Tibial nerve (tissue), 4 donors: ENCODE results near the gene CACNG6. TPM values are rescaled to one million over a fixed set of nuclear protein-coding genes. Genes with fewer than 3 reads are reported as not detected.

Experiments
- DNase-seq, 2 donors: peaks; one replicate each; pipeline ENCODE4 v3.0.0-alpha.2; 2019; ENCODE audit warnings: low spot score in 2 of 2
- H3K27ac ChIP-seq, 4 donors: fragments of 200-600 bp; sonication (generic) in 3 of 4; one replicate each; pipeline ENCODE4 v1.5.1; 2017 to 2019; ENCODE audit warnings: mild to moderate bottlenecking in 1 of 4
- H3K27me3 ChIP-seq, 2 donors: fragments of 200-600 bp; sonication (generic) in 1 of 2; one replicate each; pipeline versions ENCODE4 v1.5.1 to v1.6.0; 2017 to 2019
- H3K36me3 ChIP-seq, 3 donors: fragments of 200-600 bp; sonication (generic); one replicate each; pipeline ENCODE4 v1.5.1; 2018 to 2019
- H3K4me1 ChIP-seq, 4 donors: fragments of 200-600 bp; sonication (generic) in 3 of 4; one replicate each; pipeline ENCODE4 v1.5.1; 2017 to 2019
- H3K4me3 ChIP-seq, 4 donors: fragments of 200-600 bp; sonication (generic) in 3 of 4; one replicate each; pipeline ENCODE4 v1.5.1; 2017 to 2019; ENCODE audit warnings: mild to moderate bottlenecking in 1 of 4, moderate library complexity in 1 of 4
- H3K9me3 ChIP-seq, 4 donors: fragments of 200-600 bp; sonication (generic) in 3 of 4; one replicate each; pipeline ENCODE4 v1.5.1; 2017 to 2019
- EP300 ChIP-seq, 2 donors: sonication (generic); formaldehyde crosslinking; IDR thresholded peaks; one replicate each; pipeline ENCODE4 v1.6.1; 2017; ENCODE audit warnings: antibody characterized with exemption in 2 of 2, mild to moderate bottlenecking in 1 of 2
- POLR2A ChIP-seq, 2 donors: fragments of 450-650 bp; IDR thresholded peaks; one replicate each; pipeline ENCODE4 v1.6.1; 2017; ENCODE audit warnings: antibody characterized with exemption in 2 of 2, mild to moderate bottlenecking in 2 of 2, moderate library complexity in 2 of 2
- WGBS, 2 donors: methylation state at CpG; one replicate each; pipeline ENCODE4 v1.1.5; 2018; 5-methylcytosine and 5-hydroxymethylcytosine counted together
- total RNA-seq, 4 donors: library from RNA; depleted of rRNA; stranded (reverse); fragments of >200 nt; gene quantifications; one replicate each; pipeline ENCODE4 v1.1.0, GENCODE V29; 2016
- TF ChIP-seq, protein P1 (sequence below), 5 experiments: fragments of 200-600 bp in 3 of 5; fragments of 450-650 bp in 2 of 5; sonication (generic) in 3 of 5; IDR thresholded peaks; one replicate each; pipeline ENCODE4 v1.5.1; 2016 to 2019; ENCODE audit warnings: antibody characterized with exemption in 5 of 5, mild to moderate bottlenecking in 3 of 5, moderate library complexity in 2 of 5

CACNG6 gene
- total RNA-seq, 4 donors from 2014 or later, result not detected

DNA sequence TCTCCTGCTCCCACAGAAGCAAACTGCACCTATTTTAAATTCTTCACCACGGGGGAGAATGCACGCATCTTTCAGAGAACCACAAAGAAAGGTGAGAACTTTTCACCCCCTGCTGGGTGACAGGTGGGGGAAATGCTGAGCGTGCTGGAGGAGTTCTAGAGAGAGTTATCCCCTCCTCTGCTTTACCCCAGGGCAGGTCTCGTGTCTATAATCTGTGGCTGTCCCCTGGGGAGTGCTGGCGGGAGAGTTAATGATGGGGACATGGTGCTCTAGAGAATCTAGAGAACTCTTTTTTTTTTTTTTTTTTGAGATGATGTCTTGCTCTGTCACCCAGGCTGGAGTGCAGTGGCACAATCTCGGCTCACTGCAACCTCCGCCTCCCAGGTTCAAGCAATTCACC is 6.8 kb downstream of the CACNG6 start:
- WGBS, 2 donors, result 55 to 64% methylated on average over 7 of the region's 7 CpGs
- no peaks in the 10 kb centered on the region for H3K4me1 ChIP-seq
- H3K27me3 ChIP-seq, result peaks cover 0 to 35% of the 10 kb centered on the region in 2 donors
- TF ChIP-seq EP300 (IDR thresholded peaks at IDR 0.05) (no peak), POLR2A (IDR thresholded peaks at IDR 0.05) (no peak)
- TF ChIP-seq, protein P1, sequence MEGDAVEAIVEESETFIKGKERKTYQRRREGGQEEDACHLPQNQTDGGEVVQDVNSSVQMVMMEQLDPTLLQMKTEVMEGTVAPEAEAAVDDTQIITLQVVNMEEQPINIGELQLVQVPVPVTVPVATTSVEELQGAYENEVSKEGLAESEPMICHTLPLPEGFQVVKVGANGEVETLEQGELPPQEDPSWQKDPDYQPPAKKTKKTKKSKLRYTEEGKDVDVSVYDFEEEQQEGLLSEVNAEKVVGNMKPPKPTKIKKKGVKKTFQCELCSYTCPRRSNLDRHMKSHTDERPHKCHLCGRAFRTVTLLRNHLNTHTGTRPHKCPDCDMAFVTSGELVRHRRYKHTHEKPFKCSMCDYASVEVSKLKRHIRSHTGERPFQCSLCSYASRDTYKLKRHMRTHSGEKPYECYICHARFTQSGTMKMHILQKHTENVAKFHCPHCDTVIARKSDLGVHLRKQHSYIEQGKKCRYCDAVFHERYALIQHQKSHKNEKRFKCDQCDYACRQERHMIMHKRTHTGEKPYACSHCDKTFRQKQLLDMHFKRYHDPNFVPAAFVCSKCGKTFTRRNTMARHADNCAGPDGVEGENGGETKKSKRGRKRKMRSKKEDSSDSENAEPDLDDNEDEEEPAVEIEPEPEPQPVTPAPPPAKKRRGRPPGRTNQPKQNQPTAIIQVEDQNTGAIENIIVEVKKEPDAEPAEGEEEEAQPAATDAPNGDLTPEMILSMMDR (IDR thresholded peaks at IDR 0.05), result no peak
- no peak for DNase-seq
- no peak overlapping the region for H3K4me3 ChIP-seq
- H3K36me3 ChIP-seq, result no peaks in the 10 kb centered on the region
- H3K9me3 ChIP-seq, result no peaks in the 10 kb centered on the region
- H3K27ac ChIP-seq, result no peak overlapping the region

DNA sequence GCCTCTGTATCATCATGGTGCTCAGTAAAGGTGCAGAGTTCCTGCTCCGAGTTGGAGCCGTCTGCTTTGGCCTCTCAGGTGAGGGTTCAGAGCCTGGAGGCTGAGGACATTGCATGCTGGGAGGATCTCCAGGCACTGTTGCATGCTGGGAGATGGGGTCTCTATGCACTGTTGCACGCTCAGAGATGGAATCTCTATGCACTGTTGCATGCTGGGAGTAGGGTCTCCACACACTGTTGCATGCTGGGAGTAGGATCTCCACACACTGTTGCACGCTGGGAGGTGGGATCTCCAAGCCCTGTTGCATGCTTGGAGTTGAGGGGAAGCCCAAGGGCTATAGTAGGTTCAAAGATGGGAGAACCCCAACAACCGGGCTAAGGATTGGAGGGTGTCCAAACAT is 8.3 kb downstream of the CACNG6 start:
- Histone ChIP-seq H3K27ac (no peak overlapping the region), H3K4me3 (no peak overlapping the region), H3K36me3 (no peaks in the 10 kb centered on the region), H3K9me3 (no peaks in the 10 kb centered on the region), H3K27me3 (peaks cover 0 to 23% of the 10 kb centered on the region in 2 donors), H3K4me1 (no peaks in the 10 kb centered on the region)
- no peak for DNase-seq
- 63 to 74% methylated on average over 5 of the region's 5 CpGs for WGBS, 2 donors
- TF ChIP-seq EP300 (IDR thresholded peaks at IDR 0.05), result no peak
- TF ChIP-seq, protein P1 (IDR thresholded peaks at IDR 0.05), result no peak
- TF ChIP-seq POLR2A (IDR thresholded peaks at IDR 0.05), result no peak

DNA sequence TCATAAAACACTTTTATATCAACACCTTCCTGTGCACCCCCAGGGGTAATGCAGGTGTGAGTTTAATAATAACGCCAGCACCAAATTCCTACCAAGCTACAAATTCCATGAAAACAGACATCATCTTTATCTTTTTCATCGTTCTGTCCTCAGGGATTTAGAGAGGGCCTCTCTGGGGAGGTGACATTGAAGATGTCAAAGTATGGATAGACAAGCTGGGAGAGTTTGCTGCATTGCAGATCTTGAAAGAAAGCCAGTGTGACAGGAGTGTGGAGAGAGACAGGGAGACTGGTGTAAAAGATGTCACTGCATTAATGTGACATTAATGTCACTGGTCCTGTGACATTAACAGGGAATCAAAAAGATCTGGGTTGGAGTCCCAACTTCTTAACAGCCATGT is 10.1 kb downstream of the CACNG6 start:
- Histone ChIP-seq H3K4me1 (no peaks in the 10 kb centered on the region), H3K9me3 (no peaks in the 10 kb centered on the region), H3K27ac (no peak overlapping the region), H3K36me3 (no peaks in the 10 kb centered on the region), H3K27me3 (peaks cover 0 to 16% of the 10 kb centered on the region in 2 donors), H3K4me3 (no peak overlapping the region)
- no peak for TF ChIP-seq EP300 (IDR thresholded peaks at IDR 0.05)
- TF ChIP-seq, protein P1 (IDR thresholded peaks at IDR 0.05), result no peak
- TF ChIP-seq POLR2A (IDR thresholded peaks at IDR 0.05), result no peak
- 75 to 83% methylated on average over 2 of the region's 2 CpGs for WGBS, 2 donors
- DNase-seq, result no peak

DNA sequence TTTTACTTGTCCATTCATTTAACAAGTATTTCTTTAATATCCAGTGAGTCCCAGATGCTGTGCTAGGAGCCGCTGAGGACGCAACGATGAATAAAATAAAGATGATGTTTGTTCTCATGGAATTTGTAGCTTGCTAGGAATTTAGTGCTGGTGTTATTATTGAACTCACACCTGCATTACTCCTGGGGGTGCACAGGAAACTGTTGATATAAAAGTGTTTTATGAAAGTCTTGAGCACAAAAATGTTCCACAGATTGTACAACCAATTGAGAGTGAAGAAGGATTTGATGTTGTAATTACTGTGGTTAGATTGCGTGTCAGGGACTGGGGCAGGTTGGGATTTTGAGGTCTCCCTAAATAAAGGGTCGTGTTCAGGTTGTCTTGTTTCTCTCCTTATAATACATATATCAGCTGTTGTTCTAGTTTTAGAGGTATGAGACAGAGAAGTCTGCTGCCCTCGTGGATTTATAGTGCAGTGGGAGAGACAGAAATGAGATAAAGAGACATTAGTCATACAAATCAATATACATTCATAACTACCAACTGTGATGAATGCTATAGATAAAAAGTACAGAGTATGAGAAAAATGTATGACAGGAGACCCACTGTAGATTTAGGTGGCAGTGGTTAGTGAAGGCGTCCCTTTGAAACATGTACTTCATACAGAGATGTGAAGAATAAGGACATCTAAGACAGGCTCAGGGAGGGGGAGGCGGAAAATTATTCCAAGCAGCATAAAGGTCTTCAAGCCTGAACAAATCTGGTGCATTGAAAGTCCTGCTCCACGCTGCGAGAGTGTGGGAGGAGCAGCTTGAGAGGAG is 11.3 kb downstream of the CACNG6 start:
- WGBS, 2 donors, result 57 to 60% methylated on average over 10 of the region's 10 CpGs

DNA sequence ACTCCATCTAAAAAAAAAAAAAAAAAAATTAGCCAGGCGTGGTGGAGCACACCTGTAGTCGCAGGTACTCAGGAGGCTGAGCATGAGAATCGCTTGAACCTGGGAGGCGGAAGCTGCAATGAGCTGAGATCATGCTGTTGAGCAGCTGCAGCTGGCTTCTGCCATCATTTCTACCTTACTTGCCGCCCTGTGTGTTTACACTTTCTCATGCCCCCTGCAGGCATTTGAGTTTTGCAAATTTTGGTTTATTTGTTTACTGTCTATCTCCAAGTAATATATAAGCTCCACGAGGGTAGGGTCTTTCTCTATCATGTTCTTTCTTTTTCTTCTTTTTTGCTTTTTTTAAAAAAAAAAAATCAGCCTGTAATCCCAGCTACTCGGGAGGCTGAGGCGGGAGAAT is 18.0 kb downstream of the CACNG6 start:
- peaks cover 0 to 16% of the 10 kb centered on the region in 2 donors for H3K27me3 ChIP-seq
- H3K4me3 ChIP-seq, result no peak overlapping the region
- WGBS, 2 donors, result 83% methylated on average over 8 of the region's 8 CpGs

More for the DNA sequence above, 11.3 kb downstream of the CACNG6 start:
- Histone ChIP-seq H3K36me3 (no peaks in the 10 kb centered on the region), H3K4me1 (no peaks in the 10 kb centered on the region), H3K27me3 (peaks cover 0 to 16% of the 10 kb centered on the region in 2 donors), H3K27ac (no peak overlapping the region), H3K9me3 (no peaks in the 10 kb centered on the region), H3K4me3 (no peak overlapping the region)
- TF ChIP-seq, protein P1 (IDR thresholded peaks at IDR 0.05), result no peak
- no peak for TF ChIP-seq EP300 (IDR thresholded peaks at IDR 0.05)
- TF ChIP-seq POLR2A (IDR thresholded peaks at IDR 0.05), result no peak
- DNase-seq, result no peak

More for the DNA sequence above, 18.0 kb downstream of the CACNG6 start:
- Histone ChIP-seq H3K9me3 (no peaks in the 10 kb centered on the region), H3K4me1 (no peaks in the 10 kb centered on the region), H3K36me3 (no peaks in the 10 kb centered on the region), H3K27ac (no peak overlapping the region)
- TF ChIP-seq EP300 (IDR thresholded peaks at IDR 0.05) (no peak), POLR2A (IDR thresholded peaks at IDR 0.05) (no peak)
- TF ChIP-seq, protein P1 (IDR thresholded peaks at IDR 0.05), result no peak
- no peak for DNase-seq
